Testis (tissue), 3 donors: ENCODE measurements around the gene ZBTB46. TPM values are rescaled to one million over a fixed set of nuclear protein-coding genes. Genes with fewer than 3 reads are reported as not detected.

Source experiments
- DNase-seq: peaks from one replicate; pipeline ENCODE4 v3.0.0-alpha.2; 2019
- H3K27ac ChIP-seq, 2 donors: fragments of 200-600 bp; sonication (generic); one replicate each; pipeline ENCODE4 v1.5.1; 2019
- H3K27me3 ChIP-seq: fragments of 200-600 bp; sonication (generic); one replicate; pipeline ENCODE4 v1.5.1; 2019
- H3K36me3 ChIP-seq: fragments of 200-600 bp; sonication (generic); one replicate; pipeline ENCODE4 v1.5.1; 2017; ENCODE audit warnings: low read depth; ENCODE audit errors: missing control alignments
- H3K4me1 ChIP-seq: fragments of 200-600 bp; sonication (generic); one replicate; pipeline ENCODE4 v1.5.1; 2019
- H3K4me3 ChIP-seq, 2 donors: fragments of 200-600 bp; sonication (generic); one replicate each; pipeline ENCODE4 v1.5.1; 2017 to 2019
- H3K9me3 ChIP-seq: fragments of 200-600 bp; sonication (generic); one replicate; pipeline ENCODE4 v1.5.1; 2017
- CTCF ChIP-seq, 3 experiments: fragments of 450-650 bp in 2 of 3; fragments of 200-600 bp in 1 of 3; sonication (generic) in 1 of 3; IDR thresholded peaks; one replicate each; pipeline ENCODE4 v1.5.1; 2016 to 2019; ENCODE audit warnings: antibody characterized with exemption in 3 of 3, mild to moderate bottlenecking in 2 of 3, moderate library complexity in 1 of 3
- POLR2A ChIP-seq: fragments of 450-650 bp; IDR thresholded peaks from one replicate; pipeline ENCODE4 v1.6.1; 2017; ENCODE audit warnings: antibody characterized with exemption, mild to moderate bottlenecking, moderate library complexity
- WGBS, 2 donors: methylation state at CpG; one replicate each; pipeline ENCODE4 v1.1.5; 2018; 5-methylcytosine and 5-hydroxymethylcytosine counted together
- intact Hi-C: fragments of 100-400 bp; cut with DNase I; formaldehyde crosslinking; loops from one replicate; pipeline ENCODE4 v1.15.1; 2023; ENCODE audit warnings: low total_unique reads
- polyA plus RNA-seq: library from polyadenylated mRNA; stranded (reverse); fragments of 350-450 nt; fragmentation: Illumina TruSeq; extraction: RNeasy Lipid Tissue Mini Kit (QIAGEN cat#74804); gene quantifications from one replicate; pipeline ENCODE4 v1.2.3, GENCODE V29; 2014; ENCODE audit warnings: low read depth, low replicate concordance; ENCODE audit not compliant: insufficient read depth
- total RNA-seq, 2 donors: library from RNA; depleted of rRNA; stranded (reverse); fragments of >200 nt; gene quantifications; one replicate each; pipeline ENCODE4 v1.2.3, GENCODE V29; 2016

ZBTB46 gene
- total and polyA plus RNA-seq, 3 donors from 2014 or later = 5.2 to 15.4 (median 12.5) TPM

DNA sequence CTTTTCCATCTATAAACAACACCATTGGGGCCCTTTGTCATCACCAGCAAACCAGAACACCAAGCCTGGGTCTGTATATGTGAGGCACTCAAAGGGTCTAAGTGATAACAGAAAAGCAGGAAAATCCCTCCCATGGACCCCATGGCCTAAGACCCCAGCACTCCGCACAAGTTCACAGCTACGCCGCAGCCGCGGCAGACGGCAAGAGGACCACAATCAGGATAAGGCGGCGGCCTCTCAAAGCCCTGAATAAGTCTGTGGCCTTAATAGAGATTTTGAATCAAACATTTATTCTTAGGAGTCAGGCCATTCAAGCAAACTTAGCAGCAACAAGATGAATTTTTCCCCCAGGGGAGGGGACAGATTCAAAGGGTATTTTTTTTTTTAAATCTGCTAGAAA lies 2.9 kb downstream of the ZBTB46 start:
- 50 to 57% methylated on average over 8 of the region's 8 CpGs for WGBS, 2 donors
- intact Hi-C loops = no loop called here
- H3K4me3 ChIP-seq = no peak overlapping the region

DNA sequence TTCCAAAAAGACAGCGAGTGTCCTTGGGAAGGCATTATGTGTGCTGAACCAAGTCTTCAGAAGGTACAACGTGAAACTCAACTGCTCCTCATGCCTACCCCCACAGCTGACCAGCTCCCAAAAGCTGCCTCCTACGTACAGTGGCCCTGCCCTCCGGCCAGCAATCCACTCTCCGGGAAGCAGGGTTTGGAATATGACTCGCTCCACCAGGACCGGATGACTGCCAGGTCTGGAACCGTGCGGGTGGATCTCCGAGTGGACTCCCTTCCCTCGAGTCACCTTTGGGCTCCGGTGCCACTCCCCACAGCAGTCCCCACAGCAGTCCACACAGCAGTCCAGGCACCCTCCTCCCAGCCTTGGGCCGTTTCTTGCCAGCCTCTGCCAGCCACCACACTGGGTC lies 4.3 kb downstream of the ZBTB46 start:
- intact Hi-C loops = no loop called here
- Histone ChIP-seq H3K4me1 (peaks cover 22% of the 10 kb centered on the region), H3K27ac (peak overlapping the region; percentile 59 to 78), H3K9me3 (no peaks in the 10 kb centered on the region), H3K4me3 (no peak overlapping the region), H3K27me3 (no peaks in the 10 kb centered on the region), H3K36me3 (no peaks in the 10 kb centered on the region)
- 30 to 56% methylated on average over 10 to 13 of the region's 13 CpGs for WGBS, 2 donors
- TF ChIP-seq CTCF (IDR thresholded peaks at IDR 0.05) = no peak
- no peak for TF ChIP-seq POLR2A
- no peak for DNase-seq

More for the DNA sequence above, 2.9 kb downstream of the ZBTB46 start:
- Histone ChIP-seq H3K36me3 (no peaks in the 10 kb centered on the region), H3K27ac (peak overlapping the region; percentile 21 to 88), H3K4me1 (peaks cover 22% of the 10 kb centered on the region), H3K27me3 (no peaks in the 10 kb centered on the region), H3K9me3 (no peaks in the 10 kb centered on the region)
- TF ChIP-seq POLR2A = no peak
- TF ChIP-seq CTCF (IDR thresholded peaks at IDR 0.05) = no peak
- DNase-seq = no peak

DNA sequence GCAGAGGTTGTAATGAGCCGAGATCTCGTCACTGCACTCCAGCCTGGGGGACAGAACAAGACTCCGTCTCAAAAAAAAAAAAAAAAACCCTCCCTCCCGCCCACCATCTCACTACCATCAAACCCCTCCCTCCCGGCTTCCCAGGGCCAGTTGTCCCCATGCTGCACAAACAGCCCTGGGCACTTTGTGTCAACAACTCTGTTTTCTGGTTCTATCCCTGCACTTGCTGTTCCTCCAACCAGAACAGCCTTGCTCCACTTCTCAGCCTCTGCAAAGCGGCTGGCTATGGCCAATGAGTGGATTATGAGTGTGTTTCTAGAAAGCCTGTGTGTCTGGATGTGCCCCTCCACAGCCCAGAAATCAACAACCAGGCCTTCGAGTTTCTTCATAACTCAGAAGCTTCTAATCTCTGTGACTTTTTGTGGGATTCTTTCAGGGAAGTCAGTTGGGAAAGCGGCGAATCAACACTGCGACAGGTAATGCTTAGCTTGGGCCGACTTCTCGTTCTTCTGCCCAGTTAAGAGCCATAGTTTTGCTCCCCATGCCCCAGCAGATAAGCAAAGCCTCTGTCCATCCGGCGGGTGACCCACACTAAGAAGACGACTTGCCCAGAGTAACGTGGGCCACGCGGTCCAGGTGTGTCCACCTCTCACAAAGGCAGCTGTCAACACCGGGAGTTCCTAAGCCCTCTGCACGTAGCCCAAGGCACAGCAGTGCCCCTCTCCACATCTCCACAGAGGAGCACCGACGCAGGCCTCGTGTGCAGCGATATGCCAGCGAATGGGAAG lies 5.5 kb downstream of the ZBTB46 start:
- TF ChIP-seq POLR2A = no peak
- TF ChIP-seq CTCF (IDR thresholded peaks at IDR 0.05) = no peak
- peak overlapping the region in 1 of 2 donors; percentile 78 for H3K27ac ChIP-seq
- peaks cover 22% of the 10 kb centered on the region for H3K4me1 ChIP-seq
- no peaks in the 10 kb centered on the region for H3K9me3 ChIP-seq
- 74 to 77% methylated on average over 23 to 25 of the region's 25 CpGs for WGBS, 2 donors
- H3K36me3 ChIP-seq = no peaks in the 10 kb centered on the region
- intact Hi-C loops = no loop called here
- H3K27me3 ChIP-seq = no peaks in the 10 kb centered on the region
- H3K4me3 ChIP-seq = no peak overlapping the region
- no peak for DNase-seq

DNA sequence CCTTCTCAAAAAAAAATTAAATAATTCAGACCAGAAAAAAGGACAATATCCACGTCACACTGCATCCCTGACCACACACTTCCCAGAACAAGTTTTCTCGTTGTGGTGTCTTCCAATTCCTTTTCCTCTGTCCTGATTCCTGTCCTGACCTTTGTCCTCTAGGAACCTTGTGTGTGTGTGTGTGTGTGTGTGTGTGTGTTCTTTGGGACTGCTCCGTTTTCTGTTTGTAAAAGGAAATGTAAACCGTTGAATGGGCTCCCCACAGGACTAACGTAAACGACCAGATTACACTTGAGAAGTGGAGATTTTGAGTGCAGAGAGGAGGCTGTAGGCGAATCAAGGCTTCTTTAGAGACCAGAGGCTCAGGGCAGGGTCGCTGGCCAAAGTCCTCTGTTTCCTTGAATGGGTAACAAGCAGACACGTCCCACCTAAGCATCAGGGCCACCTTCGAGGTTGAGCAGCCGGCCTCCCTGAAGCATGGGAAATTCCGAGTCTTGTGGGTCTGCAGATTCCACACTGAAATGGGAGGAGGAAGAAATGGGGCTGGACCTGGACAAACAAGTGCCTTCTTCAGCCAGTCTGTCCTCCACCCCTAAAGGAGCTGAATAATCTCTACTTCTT lies 7.3 kb downstream of the ZBTB46 start:
- WGBS, 2 donors = 47 to 51% methylated on average over 12 of the region's 12 CpGs
- no peak for DNase-seq
- Histone ChIP-seq H3K4me1 (peaks cover 16% of the 10 kb centered on the region), H3K4me3 (no peak overlapping the region), H3K9me3 (no peaks in the 10 kb centered on the region), H3K27ac (peak overlapping the region in 1 of 2 donors; percentile 41), H3K27me3 (no peaks in the 10 kb centered on the region), H3K36me3 (no peaks in the 10 kb centered on the region)
- TF ChIP-seq CTCF (IDR thresholded peaks at IDR 0.05) (no peak), POLR2A (no peak)
- intact Hi-C loops = no loop called here
